NCI-H2196 treated with DMSO at 0.1 percent for 48 hours (cell line): ENCODE results near the gene RTRAF.

ENCODE experiments used
- DNase-seq: peaks from one replicate; lab custom pipeline; 2025; ENCODE audit not compliant: unreplicated experiment; lab: John Stamatoyannopoulos, UW

Gene RTRAF

GRCh38 chr14:52048641-52049204, 59.4 kb downstream of the RTRAF start:
- no peak for DNase-seq

GRCh38 chr14:52049271-52049670, 59.9 kb downstream of the RTRAF start:
- DNase-seq = no peak

- no peak for DNase-seq
Observed at GRCh38 chr14:52049721-52050588, 60.6 kb downstream of the RTRAF start.

- no peak for DNase-seq
Observed at GRCh38 chr14:52051251-52051650, 61.9 kb downstream of the RTRAF start.

GRCh38 chr14:52051871-52052270, 62.5 kb downstream of the RTRAF start:
- no peak for DNase-seq

- no peak for DNase-seq
Observed at GRCh38 chr14:52052288-52052943, 63.1 kb downstream of the RTRAF start.

GRCh38 chr14:52053044-52053443, 63.7 kb downstream of the RTRAF start:
- DNase-seq = no peak

- DNase-seq = no peak
Observed at GRCh38 chr14:52054678-52055077, 65.3 kb downstream of the RTRAF start.

- DNase-seq = no peak
Observed at GRCh38 chr14:52055167-52055566, 65.8 kb downstream of the RTRAF start.

- no peak for DNase-seq
Observed at GRCh38 chr14:52058341-52058740, 69.0 kb downstream of the RTRAF start.

GRCh38 chr14:52059649-52060048, 70.3 kb downstream of the RTRAF start:
- no peak for DNase-seq

GRCh38 chr14:52060080-52060479, 70.7 kb downstream of the RTRAF start:
- no peak for DNase-seq
